GM19452 (cell line): Measurements from ENCODE around the gene TMEM179.

ENCODE experiments used
- ATAC-seq: cut with Tn5 transposase; IDR thresholded peaks from one replicate; pipeline ENCODE4 v1.9.1; 2021; ENCODE audit not compliant: unreplicated experiment

TMEM179 gene

GRCh38 chr14:104547310-104547997, 57.1 kb downstream of the TMEM179 start:
- no peak for ATAC-seq

- no peak for ATAC-seq
These were observed 57.8 kb downstream of the TMEM179 start for GRCh38 chr14:104546591-104547309.

DNA sequence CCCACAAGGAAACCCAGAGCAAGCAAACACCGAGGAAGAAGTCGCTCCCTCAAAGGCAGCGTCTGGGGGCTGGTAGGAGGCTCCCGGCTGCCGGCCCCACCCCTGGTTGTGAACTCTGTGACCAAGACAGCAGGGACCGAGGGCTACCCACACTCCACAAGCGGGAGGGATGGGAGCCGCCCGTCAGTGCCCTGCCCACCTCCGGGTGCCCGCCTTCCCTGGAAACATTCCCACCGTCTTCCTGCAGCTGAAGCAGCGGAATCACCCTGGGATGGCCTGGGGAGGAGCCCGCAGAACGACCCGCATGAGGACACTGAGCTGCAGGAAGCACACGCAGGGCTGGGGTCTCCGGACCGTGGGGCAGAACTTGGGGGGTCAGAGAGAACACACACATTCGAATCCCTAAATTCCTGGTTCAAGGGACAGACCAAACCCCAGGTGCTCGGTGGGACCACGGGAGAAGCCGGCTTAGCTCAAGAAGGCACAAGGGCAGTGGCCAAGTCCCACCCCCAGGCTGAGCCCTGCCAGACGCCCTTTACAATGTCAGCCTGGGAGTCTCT, 58.5 kb downstream of the TMEM179 start:
- ATAC-seq, result no peak

GRCh38 chr14:104545151-104545941, 59.2 kb downstream of the TMEM179 start:
- no peak for ATAC-seq

- ATAC-seq, result no peak
These were observed 60.1 kb downstream of the TMEM179 start for GRCh38 chr14:104544362-104544961.

- ATAC-seq, result no peak
These were observed 61.4 kb downstream of the TMEM179 start for GRCh38 chr14:104542871-104543830.

GRCh38 chr14:104541905-104542465, 62.6 kb downstream of the TMEM179 start:
- ATAC-seq, result no peak
